GM23248 (cell line): ENCODE results near the gene TTC8.

Experiments used
- EZH2 ChIP-seq: fragments of 200-600 bp; sonication (generic); IDR thresholded peaks from 2 replicates; pipeline ENCODE4 v1.6.1; 2018; ENCODE audit warnings: antibody characterized with exemption, mild to moderate bottlenecking; ENCODE audit not compliant: insufficient read depth, poor library complexity, severe bottlenecking
- EZH2phosphoT487 ChIP-seq: fragments of 200-600 bp; sonication (generic); IDR thresholded peaks from 2 replicates; pipeline ENCODE4 v1.6.1; 2018; ENCODE audit warnings: antibody characterized with exemption, moderate library complexity, mild to moderate bottlenecking, low read depth; ENCODE audit not compliant: insufficient read depth

DNA sequence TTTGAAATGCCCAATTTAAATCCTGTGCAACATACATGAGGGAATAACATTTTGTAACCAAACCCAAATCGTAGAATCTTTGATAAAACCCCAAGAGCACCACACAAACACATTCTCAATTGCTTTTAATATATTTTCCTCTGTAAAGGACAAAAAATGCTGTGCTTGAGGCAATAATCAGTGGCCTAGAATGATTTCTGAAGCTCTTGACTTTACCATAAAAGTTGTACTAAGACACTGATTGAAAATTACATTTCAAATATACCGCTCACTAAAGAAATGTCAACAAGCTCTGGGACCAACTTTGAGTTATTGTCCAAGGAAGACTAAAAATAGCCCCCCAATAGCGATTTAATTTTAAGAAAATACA is 33.2 kb upstream of the TTC8 start:
- no peak for TF ChIP-seq EZH2
- no peak for TF ChIP-seq EZH2phosphoT487
